ENCODE results near the gene ECHDC3. TPM values are rescaled to one million over a fixed set of nuclear protein-coding genes. Genes with fewer than 3 reads are reported as not detected.

Gene ECHDC3
- total RNA-seq, 1 experiment from 2014 or later, result 13.0 TPM

DNA sequence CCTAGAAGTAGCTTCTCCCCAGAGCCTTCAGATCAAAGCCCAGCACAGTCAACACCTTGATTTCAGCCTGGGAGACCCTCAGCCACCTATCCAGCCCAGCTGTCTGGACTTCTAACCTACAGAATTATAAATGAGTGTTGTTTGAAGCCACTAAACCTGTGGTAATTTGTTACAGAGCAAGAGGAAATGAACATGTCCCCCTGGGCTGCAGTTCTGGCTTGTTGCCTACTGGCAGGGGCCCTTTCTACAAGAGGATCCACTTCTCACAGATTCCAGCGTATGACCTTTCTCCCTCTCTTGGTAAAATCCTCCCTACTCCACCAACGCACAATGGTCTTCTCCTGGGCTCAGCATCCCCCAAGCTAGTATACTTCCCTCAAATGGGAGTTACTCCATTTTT lies 46.4 kb upstream of the ECHDC3 start (continued):
- no peak for TF ChIP-seq EZH2 (IDR thresholded peaks at IDR 0.05)
- no peak for TF ChIP-seq CTCF (IDR thresholded peaks at IDR 0.05 in 2 of 3, conservative IDR thresholded peaks at IDR 0.05 in 1 of 3; ENCODE audit: borderline replicate concordance in 1 of 3, insufficient read depth in 1 of 3, low read depth in 2 of 3, low read length in 2 of 3)
- TF ChIP-seq TCF7L2 (IDR thresholded peaks at IDR 0.05; ENCODE audit: borderline replicate concordance, extremely low read depth, insufficient read depth, insufficient read length), result no peak

- TF ChIP-seq EGR1 (IDR thresholded peaks at IDR 0.05; ENCODE audit: low read depth), result no peak
- peak; percentile 41; the same call in 1 of the 2 replicates for TF ChIP-seq RAD21 (IDR thresholded peaks at IDR 0.05; ENCODE audit: low read depth)
- peak; percentile 47 to 62 (median 57); a peak in 5 of 6 replicates for TF ChIP-seq CTCF (IDR thresholded peaks at IDR 0.05 in 2 of 3, conservative IDR thresholded peaks at IDR 0.05 in 1 of 3; ENCODE audit: borderline replicate concordance in 1 of 3, insufficient read depth in 1 of 3, low read depth in 2 of 3, low read length in 2 of 3)
- ChIA-PET CTCF (no interaction called here), RAD21 (ENCODE audit: low non-redundant PET in 1 of 2, low total read pairs in 2 of 2, uncharacterized antibody in 2 of 2, unreplicated experiment in 2 of 2) (no interaction called here), POLR2A (no interaction called here)
- Histone ChIP-seq H3K4me2 (ENCODE audit: low read length) (no peak overlapping the region), H3K9ac (ENCODE audit: low read length) (no peak overlapping the region), H3K9me2 (ENCODE audit: insufficient read depth) (no peaks in the 10 kb centered on the region), H3K79me2 (ENCODE audit: insufficient read depth, low read length) (no peaks in the 10 kb centered on the region), H3K27ac (ENCODE audit: low read depth, low read length) (no peak overlapping the region), H4K20me1 (ENCODE audit: insufficient read depth) (no peaks in the 10 kb centered on the region), H3K4me3 (replicated peaks in 1 of 2; ENCODE audit: low read depth in 1 of 2, low read length in 2 of 2) (no peak overlapping the region), H3K9me3 (ENCODE audit: control insufficient read depth in 1 of 2, insufficient read depth in 1 of 2, low read depth in 1 of 2, low read length in 2 of 2) (no peaks in the 10 kb centered on the region), H3K4me1 (ENCODE audit: control insufficient read depth in 1 of 2, insufficient read depth in 2 of 2, low read length in 2 of 2) (0 out of 4 replicates have a peak, but pooled peaks cover 0 to 7% of the 10 kb centered on the region in 2 experiments), H3K27me3 (ENCODE audit: insufficient read depth, low read length) (no peaks in the 10 kb centered on the region), H3K36me3 (ENCODE audit: control insufficient read depth in 1 of 2, insufficient read depth in 2 of 2, low read length in 2 of 2) (no peaks in the 10 kb centered on the region), H2AFZ (ENCODE audit: low read depth, low read length, poor library complexity, severe bottlenecking) (no peak overlapping the region)
- peak; percentile 95 for ATAC-seq
- BruUV-seq (replicated peaks), result no TSS peak
- no peak for DNase-seq (ENCODE audit: low read depth, low spot score)
- intact Hi-C loops (cut with micrococcal nuclease), result no loop called here
Measured at GRCh38 chr10:11697718-11698527, 44.3 kb upstream of the ECHDC3 start.
